PC-3 (cell line): ENCODE results near the gene SFSWAP.

Source experiments
- CTCF ChIP-seq: fragments of 300-600 bp; sonication (generic); conservative IDR thresholded peaks from 2 replicates; pipeline ENCODE4 v1.5.1; 2017; ENCODE audit warnings: antibody characterized with exemption, low read depth, mild to moderate bottlenecking, low read length
- EZH2 ChIP-seq: fragments of 300-600 bp; sonication (generic); IDR thresholded peaks from one replicate; pipeline ENCODE4 v1.6.1; 2017; ENCODE audit warnings: antibody characterized with exemption, mild to moderate bottlenecking, low read length; ENCODE audit not compliant: unreplicated experiment
- EZH2phosphoT487 ChIP-seq: fragments of 300-600 bp; sonication (generic); IDR thresholded peaks from 2 replicates; pipeline ENCODE4 v1.6.1; 2018; ENCODE audit warnings: mild to moderate bottlenecking, antibody characterized with exemption, low read length, borderline replicate concordance

DNA sequence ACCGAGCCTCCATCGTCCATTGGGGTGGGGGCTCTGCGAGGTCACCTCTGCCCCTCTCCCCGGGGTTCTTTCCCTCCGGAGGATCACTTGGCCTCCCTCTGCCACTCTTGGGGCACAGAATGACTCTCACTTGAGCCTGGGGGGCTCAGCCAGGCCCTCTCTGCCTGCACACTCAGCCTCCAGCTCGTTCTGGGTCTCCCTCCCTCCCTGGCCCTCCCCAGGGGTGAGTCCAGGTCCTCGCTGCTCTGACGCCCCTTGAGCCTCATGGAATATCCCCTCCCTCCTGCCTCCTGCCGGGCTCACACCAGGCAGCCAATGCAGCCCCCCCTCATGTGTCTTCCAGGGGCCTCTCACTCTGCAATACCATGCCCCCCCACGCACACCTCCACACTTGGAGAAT is 17.7 kb upstream of the SFSWAP start:
- no peak for TF ChIP-seq EZH2phosphoT487
- TF ChIP-seq CTCF, result no peak
- no peak for TF ChIP-seq EZH2
